HEK293 (cell line): Measurements from ENCODE around the gene ALPK3.
A peak's percentile ranks its signal among the peaks of the same experiment; 100 is the strongest.
"Not testable (repeated sequence)": the region's sequence is repeated elsewhere in the genome, so short reads cannot be mapped to it uniquely, and the experiment has no call there.

Experiments
- CTCF ChIA-PET: fragments of 350-600 bp; formaldehyde crosslinking; extraction: SDS; loops from one replicate; lab custom pipeline; 2021; ENCODE audit warnings: antibody characterized with exemption; lab: Yijun Ruan, JAX
- POLR2A ChIA-PET: fragments of 300-600 bp; formaldehyde crosslinking; extraction: SDS; loops from one replicate; lab custom pipeline; 2020; ENCODE audit warnings: antibody characterized with exemption, inconsistent platforms; lab: Yijun Ruan, JAX
- H3K27ac ChIP-seq: fragments of 200-500 bp; sonication (Bioruptor generic); 2 replicates; pipeline ENCODE4 v1.5.1; 2014; ENCODE audit warnings: low read depth, low read length, control low read depth, inconsistent platforms; ENCODE audit errors: extremely low read depth
- H3K36me3 ChIP-seq, 2 experiments: fragments of 200-500 bp in 1 of 2; sonication (Bioruptor generic) in 1 of 2; 1 replicate in 1 of 2; 2 replicates in 1 of 2; pipeline ENCODE4 v1.5.1; 2014 to 2017; ENCODE audit warnings: inconsistent platforms in 2 of 2, low read length in 2 of 2; ENCODE audit not compliant: control insufficient read depth in 2 of 2, insufficient read depth in 1 of 2
- H3K4me1 ChIP-seq: fragments of 200-500 bp; sonication (Bioruptor generic); 2 replicates; pipeline ENCODE4 v1.5.1; 2014; ENCODE audit warnings: mild to moderate bottlenecking, low read length, inconsistent platforms; ENCODE audit not compliant: control insufficient read depth, insufficient read depth
- H3K4me3 ChIP-seq: 2 replicates; pipeline ENCODE4 v1.5.1; 2011; ENCODE audit warnings: low read depth, mild to moderate bottlenecking, control low read depth, low read length, moderate library complexity
- H3K9me3 ChIP-seq: fragments of 200-500 bp; sonication (Bioruptor generic); 2 replicates; pipeline ENCODE4 v1.5.1; 2014; ENCODE audit warnings: low read depth, low read length, inconsistent platforms; ENCODE audit not compliant: control insufficient read depth, insufficient read depth
- KLF10 ChIP-seq: fragments of 450-650 bp; IDR thresholded peaks from 2 replicates; pipeline ENCODE4 v1.5.1; 2018; ENCODE audit warnings: missing biosample characterization, mild to moderate bottlenecking, missing genetic modification characterization
- PRDM1 ChIP-seq: fragments of 450-650 bp; formaldehyde crosslinking; IDR thresholded peaks from 2 replicates; pipeline ENCODE4; 2016; ENCODE audit warnings: missing biosample characterization, missing genetic modification characterization
- ZBTB17 ChIP-seq: fragments of 450-650 bp; formaldehyde crosslinking; IDR thresholded peaks from 2 replicates; pipeline ENCODE4 v1.5.1; 2016; ENCODE audit warnings: missing biosample characterization, missing genetic modification characterization
- ZNF146 ChIP-seq: fragments of 450-650 bp; formaldehyde crosslinking; IDR thresholded peaks from 2 replicates; pipeline ENCODE4 v1.5.1; 2016; ENCODE audit warnings: missing biosample characterization, missing genetic modification characterization
- ZNF174 ChIP-seq: fragments of 450-650 bp; formaldehyde crosslinking; IDR thresholded peaks from 2 replicates; pipeline ENCODE4 v1.5.0; 2017; ENCODE audit warnings: missing biosample characterization, mild to moderate bottlenecking, missing genetic modification characterization
- ZNF184 ChIP-seq: fragments of 450-650 bp; IDR thresholded peaks from 2 replicates; pipeline ENCODE4 v1.5.1; 2018; ENCODE audit warnings: missing biosample characterization, mild to moderate bottlenecking, missing genetic modification characterization
- ZNF2 ChIP-seq: fragments of 450-650 bp; formaldehyde crosslinking; IDR thresholded peaks from 2 replicates; pipeline ENCODE4 v1.5.1; 2016; ENCODE audit warnings: missing biosample characterization, missing genetic modification characterization
- ZNF211 ChIP-seq: fragments of 450-650 bp; formaldehyde crosslinking; IDR thresholded peaks from 2 replicates; pipeline ENCODE4 v1.5.1; 2016; ENCODE audit warnings: low read depth, missing biosample characterization, missing genetic modification characterization
- ZNF426 ChIP-seq: fragments of 450-650 bp; formaldehyde crosslinking; IDR thresholded peaks from 2 replicates; pipeline ENCODE4 v1.5.1; 2017; ENCODE audit warnings: missing biosample characterization, missing genetic modification characterization, mild to moderate bottlenecking, inconsistent platforms, moderate library complexity
- ZNF510 ChIP-seq: fragments of 450-650 bp; formaldehyde crosslinking; IDR thresholded peaks from 2 replicates; pipeline ENCODE4 v1.5.1; 2018; ENCODE audit warnings: mild to moderate bottlenecking, missing genetic modification characterization, missing biosample characterization; ENCODE audit not compliant: insufficient replicate concordance
- ZNF521 ChIP-seq: fragments of 450-650 bp; formaldehyde crosslinking; IDR thresholded peaks from 2 replicates; pipeline ENCODE4 v1.5.1; 2017; ENCODE audit warnings: missing biosample characterization, mild to moderate bottlenecking, missing genetic modification characterization
- ZNF571 ChIP-seq: fragments of 450-650 bp; formaldehyde crosslinking; IDR thresholded peaks from 2 replicates; pipeline ENCODE4 v1.5.0; 2017; ENCODE audit warnings: missing biosample characterization, missing genetic modification characterization
- ZNF626 ChIP-seq: fragments of 450-650 bp; sonication (Bioruptor Pico); formaldehyde crosslinking; IDR thresholded peaks from 2 replicates; pipeline ENCODE4 v1.5.1; 2018; ENCODE audit warnings: missing biosample characterization, missing genetic modification characterization, inconsistent platforms
- ZNF654 ChIP-seq: fragments of 450-650 bp; formaldehyde crosslinking; IDR thresholded peaks from 2 replicates; pipeline ENCODE4 v1.5.1; 2016; ENCODE audit warnings: low read depth, missing biosample characterization, missing genetic modification characterization
- ZNF660 ChIP-seq: fragments of 450-650 bp; IDR thresholded peaks from 2 replicates; pipeline ENCODE4 v1.5.1; 2018; ENCODE audit warnings: missing biosample characterization, mild to moderate bottlenecking, missing genetic modification characterization
- ZXDB ChIP-seq: fragments of 450-650 bp; formaldehyde crosslinking; IDR thresholded peaks from 2 replicates; pipeline ENCODE4 v1.5.1; 2016; ENCODE audit warnings: missing biosample characterization, missing genetic modification characterization
- TF ChIP-seq, protein P1 (sequence below): fragments of 450-650 bp; formaldehyde crosslinking; IDR thresholded peaks from 2 replicates; pipeline ENCODE4 v1.5.1; 2016; ENCODE audit warnings: missing biosample characterization, missing genetic modification characterization, low read depth

ALPK3 gene

DNA sequence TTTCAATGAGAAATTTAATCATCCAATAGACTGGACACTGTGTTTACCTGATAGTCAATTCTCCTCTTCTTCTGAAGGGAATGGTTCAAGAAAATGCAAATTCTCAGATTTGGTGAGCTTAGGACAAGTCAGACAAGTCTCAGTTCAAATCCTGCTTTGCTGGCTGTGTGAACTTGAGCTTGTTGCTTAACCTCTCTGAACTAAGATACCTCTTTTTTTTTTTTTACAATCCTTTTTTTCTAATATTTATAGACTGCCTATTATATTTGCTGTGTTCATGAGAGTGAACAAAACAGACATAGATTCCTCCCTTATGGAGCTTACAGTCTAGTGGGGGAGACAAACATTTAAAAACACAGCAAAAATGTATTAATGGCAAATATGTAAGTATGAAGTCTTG is 59.1 kb downstream of the ALPK3 start (continued):
- TF ChIP-seq, protein P1, sequence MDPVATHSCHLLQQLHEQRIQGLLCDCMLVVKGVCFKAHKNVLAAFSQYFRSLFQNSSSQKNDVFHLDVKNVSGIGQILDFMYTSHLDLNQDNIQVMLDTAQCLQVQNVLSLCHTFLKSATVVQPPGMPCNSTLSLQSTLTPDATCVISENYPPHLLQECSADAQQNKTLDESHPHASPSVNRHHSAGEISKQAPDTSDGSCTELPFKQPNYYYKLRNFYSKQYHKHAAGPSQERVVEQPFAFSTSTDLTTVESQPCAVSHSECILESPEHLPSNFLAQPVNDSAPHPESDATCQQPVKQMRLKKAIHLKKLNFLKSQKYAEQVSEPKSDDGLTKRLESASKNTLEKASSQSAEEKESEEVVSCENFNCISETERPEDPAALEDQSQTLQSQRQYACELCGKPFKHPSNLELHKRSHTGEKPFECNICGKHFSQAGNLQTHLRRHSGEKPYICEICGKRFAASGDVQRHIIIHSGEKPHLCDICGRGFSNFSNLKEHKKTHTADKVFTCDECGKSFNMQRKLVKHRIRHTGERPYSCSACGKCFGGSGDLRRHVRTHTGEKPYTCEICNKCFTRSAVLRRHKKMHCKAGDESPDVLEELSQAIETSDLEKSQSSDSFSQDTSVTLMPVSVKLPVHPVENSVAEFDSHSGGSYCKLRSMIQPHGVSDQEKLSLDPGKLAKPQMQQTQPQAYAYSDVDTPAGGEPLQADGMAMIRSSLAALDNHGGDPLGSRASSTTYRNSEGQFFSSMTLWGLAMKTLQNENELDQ, result no peak

DNA sequence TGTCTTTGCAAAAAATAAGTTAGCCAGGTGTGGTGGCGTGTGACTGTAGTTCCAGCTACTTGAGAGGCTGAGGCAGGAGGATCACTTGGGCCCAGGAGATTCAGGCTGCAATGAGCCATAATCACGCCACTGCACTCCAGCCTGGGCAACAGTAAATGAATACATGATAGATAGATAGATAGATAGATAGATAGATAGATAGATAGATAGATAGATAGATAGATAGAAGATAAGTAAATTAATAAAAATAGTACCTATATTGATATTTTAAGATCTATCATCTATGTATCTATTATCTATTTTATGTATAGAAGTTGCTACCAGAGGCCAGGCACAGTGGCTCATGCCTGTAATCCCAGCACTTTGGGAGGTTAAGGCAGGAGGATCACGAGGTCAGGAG is 60.5 kb downstream of the ALPK3 start:
- H3K9me3 ChIP-seq, H3K4me1 ChIP-seq, H3K27ac ChIP-seq, H3K36me3 ChIP-seq, H3K4me3 ChIP-seq: not testable (repeated sequence)
- ChIA-PET POLR2A (interaction anchor here (0.6 kb wide), 1 partner anchor 223 kb away, joined by 3 read pairs; the partner anchor contains the start of gene WDR73), CTCF (interaction anchor here (0.6 to 3.4 kb wide), 20 partner anchors 8 to 292 kb away, joined by 3 to 20 read pairs (median 5); partner anchors contain the start of gene WDR73)

DNA sequence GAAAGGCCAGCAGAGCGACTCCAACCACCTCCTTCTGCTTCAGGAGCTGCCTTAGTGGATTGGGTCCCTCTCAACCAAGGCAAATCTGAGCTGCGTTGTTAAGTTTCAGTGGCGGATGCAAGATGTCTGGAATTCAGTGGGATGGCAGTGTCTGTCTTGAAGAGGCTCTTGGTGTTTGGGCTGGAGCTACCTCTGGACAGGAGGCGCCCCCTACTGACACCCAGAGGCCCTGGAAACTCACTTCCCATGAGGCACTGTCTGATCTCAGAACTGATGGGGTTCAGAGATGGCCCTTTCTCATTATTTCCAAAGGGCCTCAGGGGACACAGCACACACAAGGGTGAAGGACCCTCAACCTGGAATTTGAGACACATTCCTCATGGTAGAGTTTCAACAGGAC is 61.3 kb downstream of the ALPK3 start:
- no peaks in the 10 kb centered on the region for H3K4me1 ChIP-seq
- TF ChIP-seq ZNF2 (tag by site-specific recombination), result peak; percentile 87
- TF ChIP-seq ZNF654 (tag by site-specific recombination), result peak; percentile 73
- TF ChIP-seq KLF10 (tag by site-specific recombination), result no peak
- TF ChIP-seq ZNF660 (tag by site-specific recombination), result 0 out of 2 replicates have a peak, but pooled peaks have one; percentile 20
- TF ChIP-seq, all 188 proteins: peak for 3
- no peaks in the 10 kb centered on the region for H3K36me3 ChIP-seq
- H3K9me3 ChIP-seq, result no peaks in the 10 kb centered on the region
- CTCF ChIA-PET, result interaction anchor here (0.6 to 3.4 kb wide), 21 partner anchors 9 to 293 kb away, joined by 3 to 20 read pairs (median 5); partner anchors contain the start of gene WDR73
- POLR2A ChIA-PET, result interaction anchor here (0.6 to 0.8 kb wide), 2 partner anchors 56 to 224 kb away, joined by 3 read pairs; partner anchors contain the start of gene WDR73
- no peak overlapping the region for H3K27ac ChIP-seq
- no peak overlapping the region for H3K4me3 ChIP-seq

DNA sequence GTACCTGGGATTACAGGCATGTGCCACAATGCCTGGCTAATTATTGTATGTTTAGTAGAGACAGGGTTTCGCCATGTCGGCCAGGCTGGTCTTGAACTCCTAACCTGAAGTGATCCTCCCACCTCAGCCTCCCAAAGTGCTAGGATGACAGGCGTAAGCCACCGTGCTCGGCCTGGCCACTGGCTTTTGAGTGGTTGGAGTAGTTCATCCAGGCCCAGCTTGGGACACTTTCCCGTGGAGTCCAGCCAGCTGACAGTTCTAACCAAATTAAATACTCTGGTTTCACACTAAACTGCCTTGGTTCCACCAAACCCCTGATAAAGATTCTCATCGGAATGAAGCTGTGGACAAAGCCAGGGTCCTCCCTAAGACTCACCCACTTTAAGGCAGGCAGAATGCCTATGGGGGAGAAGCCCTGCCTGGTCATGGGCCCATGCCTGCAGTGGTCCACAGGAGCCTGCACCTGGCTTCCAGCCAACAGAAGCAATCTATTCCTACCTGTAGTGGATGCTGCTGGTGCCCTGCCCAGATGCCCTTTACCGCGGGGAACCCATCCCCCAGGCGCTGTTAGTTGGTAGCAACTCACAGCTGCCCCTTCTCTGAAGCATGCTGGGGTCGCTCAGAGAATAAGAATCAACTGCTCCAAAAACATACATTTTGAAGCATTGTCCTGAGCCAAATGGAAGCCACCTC is 62.1 kb downstream of the ALPK3 start:
- TF ChIP-seq ZNF174 (tag by site-specific recombination) (no peak), ZNF184 (tag by site-specific recombination) (no peak), ZNF521 (no peak), ZNF571 (tag by site-specific recombination) (no peak), ZXDB (tag by site-specific recombination) (no peak), ZNF510 (no peak), ZNF146 (tag by site-specific recombination) (no peak)
- Histone ChIP-seq H3K27ac (no peak overlapping the region), H3K9me3 (no peaks in the 10 kb centered on the region), H3K36me3 (no peaks in the 10 kb centered on the region), H3K4me1 (no peaks in the 10 kb centered on the region), H3K4me3 (no peak overlapping the region)
- POLR2A ChIA-PET, result no interaction called here
- CTCF ChIA-PET, result interaction anchor here (0.7 to 3.4 kb wide), 12 partner anchors 9 to 1288 kb away, joined by 3 to 20 read pairs (median 6); partner anchors contain the start of gene WDR73

DNA sequence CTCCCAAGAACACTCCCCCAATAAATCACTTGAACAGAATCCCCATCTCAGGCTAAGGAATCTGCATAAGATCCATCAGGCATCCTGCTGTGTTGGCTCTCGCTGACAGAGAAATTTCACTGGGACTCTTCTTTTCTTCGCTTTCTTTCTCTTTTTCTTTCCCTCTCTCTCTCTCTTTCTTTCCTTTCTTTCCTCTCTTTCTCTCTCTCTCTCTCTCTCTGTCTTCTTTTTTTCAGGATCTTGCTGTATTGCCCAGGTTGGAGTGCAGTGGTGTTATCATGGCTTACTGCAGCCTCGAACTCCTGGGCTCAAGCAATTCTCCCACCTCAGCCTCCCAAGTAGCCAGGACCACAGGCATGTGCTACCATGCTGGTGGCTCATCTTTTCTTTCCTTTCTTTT is 62.9 kb downstream of the ALPK3 start:
- TF ChIP-seq ZNF211 (no peak), PRDM1 (peak; percentile 92), ZNF426 (tag by site-specific recombination) (no peak), ZBTB17 (no peak), ZNF626 (tag by site-specific recombination) (no peak)
- H3K9me3 ChIP-seq, result no peaks in the 10 kb centered on the region
- no peak overlapping the region for H3K27ac ChIP-seq
- no peak overlapping the region for H3K4me3 ChIP-seq
- no peaks in the 10 kb centered on the region for H3K4me1 ChIP-seq
- no peaks in the 10 kb centered on the region for H3K36me3 ChIP-seq
- CTCF ChIA-PET, result interaction anchor here (0.7 kb wide), 1 partner anchor 1288 kb away, joined by 3 read pairs; no protein-coding TSS in a partner anchor
- POLR2A ChIA-PET, result interaction anchor here (0.7 kb wide), 2 partner anchors 13 to 42 kb away, joined by 3 to 5 read pairs; no protein-coding TSS in a partner anchor
